Activated naive CD8-positive, alpha-beta T cell treated with anti-CD3 and anti-CD28 coated beads for 36 hours (primary cell): Measurements from ENCODE around the gene PGC. TPM values are rescaled to one million over a fixed set of nuclear protein-coding genes. Genes with fewer than 3 reads are reported as not detected.

ENCODE experiments used
- DNase-seq: peaks from one replicate; pipeline ENCODE4 v3.0.0; 2021
- H3K27ac Mint-ChIP-seq: one replicate; pipeline ENCODE4 v1.8.0; 2022; ENCODE audit warnings: mild to moderate bottlenecking, moderate library complexity, mixed read lengths
- H3K27me3 Mint-ChIP-seq: one replicate; pipeline ENCODE4 v1.8.0; 2022; ENCODE audit warnings: mild to moderate bottlenecking, mixed read lengths
- H3K36me3 Mint-ChIP-seq: one replicate; pipeline ENCODE4 v1.8.0; 2021; ENCODE audit warnings: mild to moderate bottlenecking, mixed read lengths
- H3K4me1 Mint-ChIP-seq: one replicate; pipeline ENCODE4 v1.8.0; 2021; ENCODE audit warnings: mixed read lengths
- H3K4me3 Mint-ChIP-seq: one replicate; pipeline ENCODE4 v1.8.0; 2022; ENCODE audit warnings: mild to moderate bottlenecking, moderate library complexity, mixed read lengths
- H3K9me3 Mint-ChIP-seq: one replicate; pipeline ENCODE4 v1.8.0; 2022; ENCODE audit warnings: mixed read lengths
- total RNA-seq, 2 experiments: library from RNA; stranded (reverse); gene quantifications; one replicate each; pipeline ENCODE4 v1.2.3, GENCODE V29; 2021

Gene PGC
- total RNA-seq = not detected

DNA sequence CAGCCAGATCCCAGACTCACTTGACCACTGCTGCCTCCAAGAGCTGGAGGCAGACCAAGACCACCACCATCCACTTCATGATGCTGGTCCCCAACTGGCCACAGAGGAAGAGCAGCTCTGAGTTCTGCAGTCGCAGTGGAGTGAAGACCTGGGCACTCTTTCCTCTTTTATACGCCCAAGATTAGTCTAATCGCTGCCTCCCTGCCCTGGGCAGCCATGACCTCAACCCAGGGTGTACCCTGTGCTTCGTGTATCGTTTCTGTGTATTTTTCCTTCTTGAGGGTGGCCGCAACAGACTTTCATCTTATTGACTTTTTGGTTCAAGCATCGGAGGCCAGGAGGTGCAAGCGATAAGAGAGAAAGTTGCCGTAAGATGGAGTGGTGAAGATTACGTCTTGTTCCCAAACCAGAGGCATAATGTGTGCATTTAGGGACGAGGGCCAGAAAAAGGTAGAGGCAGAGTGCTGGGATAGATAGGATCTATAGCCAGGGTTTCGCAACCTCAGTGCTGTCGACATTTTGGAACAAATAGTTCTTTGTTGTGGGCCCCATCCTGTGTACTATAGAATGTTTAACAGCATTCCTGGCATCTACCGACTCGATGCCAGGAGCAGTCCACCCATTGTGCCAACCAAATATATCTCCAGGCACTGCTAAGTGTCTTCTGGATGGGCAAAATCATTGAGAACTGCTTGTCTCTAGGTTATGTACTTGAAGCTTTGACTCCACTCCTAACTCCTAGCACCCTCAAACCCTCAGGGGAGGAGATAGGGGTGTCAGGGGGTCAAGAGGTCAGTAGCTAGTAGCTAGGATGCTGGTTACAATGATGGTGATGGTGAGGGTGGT lies at the start of gene PGC:
TSS of gene PGC (minus strand) at position 142 of the 846 bp plus-strand sequence. CDS start at position 79, 63 bp downstream.
- no peak within 1 kb of the TSS for H3K27ac Mint-ChIP-seq
- H3K27me3 Mint-ChIP-seq = no peaks in the 10 kb centered on the region
- no peaks in the 10 kb centered on the region for H3K4me1 Mint-ChIP-seq
- H3K9me3 Mint-ChIP-seq = no peaks in the 10 kb centered on the region
- no peaks in the 10 kb centered on the region for H3K36me3 Mint-ChIP-seq
- H3K4me3 Mint-ChIP-seq = no peak within 1 kb of the TSS
- no peak for DNase-seq

DNA sequence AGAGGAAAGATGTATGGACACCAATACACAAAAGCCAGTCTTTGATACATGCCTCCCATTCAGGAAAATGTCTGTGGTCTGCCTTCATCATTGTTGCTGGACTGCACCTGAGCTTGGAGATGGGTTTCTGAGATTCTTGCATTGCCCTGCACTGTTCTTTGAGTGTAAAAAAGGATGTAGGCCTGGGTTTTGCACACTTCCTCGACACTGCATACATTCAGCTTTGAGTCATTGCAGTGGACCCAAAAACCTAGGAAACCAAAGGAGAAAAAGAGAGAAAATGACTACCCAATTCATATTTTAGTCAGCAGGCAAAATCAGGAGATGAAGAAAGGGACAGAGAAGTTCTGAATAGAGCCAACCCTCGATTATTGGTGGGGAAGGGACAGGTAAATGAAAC lies 49.3 kb upstream of the PGC start:
- H3K4me3 Mint-ChIP-seq = no peak overlapping the region
- DNase-seq = no peak
- peaks cover 7% of the 10 kb centered on the region for H3K4me1 Mint-ChIP-seq
- H3K27me3 Mint-ChIP-seq = no peaks in the 10 kb centered on the region
- H3K36me3 Mint-ChIP-seq = peaks cover 4% of the 10 kb centered on the region
- no peak overlapping the region for H3K27ac Mint-ChIP-seq
- no peaks in the 10 kb centered on the region for H3K9me3 Mint-ChIP-seq

DNA sequence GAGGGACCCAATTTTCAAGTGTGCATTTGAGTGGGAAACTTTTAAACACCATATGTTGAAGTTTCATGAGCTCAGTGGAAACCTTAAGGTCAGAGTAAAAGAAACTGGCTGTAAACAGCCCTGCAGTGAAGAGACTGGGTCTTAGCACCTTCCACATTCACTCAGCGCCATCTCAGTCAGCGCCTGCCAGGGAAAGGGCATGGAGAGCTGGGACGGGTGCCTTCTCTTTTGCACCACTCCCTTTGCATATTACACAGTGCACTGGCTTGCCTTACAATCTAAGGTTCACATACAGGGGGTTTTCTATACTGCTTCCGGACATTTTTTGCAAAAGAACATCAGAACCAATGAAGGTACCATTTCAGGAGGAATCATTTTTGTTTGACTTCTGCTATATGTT lies 44.8 kb upstream of the PGC start:
- Mint-ChIP-seq H3K4me3 (no peak overlapping the region), H3K27me3 (no peaks in the 10 kb centered on the region), H3K9me3 (no peaks in the 10 kb centered on the region), H3K27ac (peak overlapping the region; percentile 62), H3K4me1 (peaks cover 20% of the 10 kb centered on the region), H3K36me3 (peaks cover 22% of the 10 kb centered on the region)
- DNase-seq = no peak

DNA sequence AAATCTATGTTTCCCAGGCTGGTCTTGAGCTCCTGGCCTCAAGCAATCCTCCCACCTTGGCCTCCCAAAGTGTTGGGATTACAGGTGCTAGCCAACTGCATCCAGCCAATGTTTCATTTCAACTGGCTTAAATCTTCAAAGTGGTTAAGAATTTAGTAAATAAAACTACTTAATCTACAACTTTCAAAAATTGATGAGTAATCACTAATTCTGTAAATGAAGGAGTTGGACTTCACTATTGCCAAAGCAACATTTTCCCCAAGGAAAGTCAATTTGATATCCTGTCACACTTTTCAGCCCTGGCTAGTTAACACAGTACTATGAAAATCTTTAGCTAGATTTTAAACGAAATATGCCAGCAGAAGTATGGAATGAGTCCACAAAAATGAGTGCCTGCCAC lies 44.1 kb upstream of the PGC start:
- Mint-ChIP-seq H3K9me3 (no peaks in the 10 kb centered on the region), H3K27me3 (no peaks in the 10 kb centered on the region), H3K27ac (peak overlapping the region; percentile 62), H3K4me1 (peaks cover 20% of the 10 kb centered on the region), H3K36me3 (peaks cover 22% of the 10 kb centered on the region), H3K4me3 (no peak overlapping the region)
- no peak for DNase-seq

DNA sequence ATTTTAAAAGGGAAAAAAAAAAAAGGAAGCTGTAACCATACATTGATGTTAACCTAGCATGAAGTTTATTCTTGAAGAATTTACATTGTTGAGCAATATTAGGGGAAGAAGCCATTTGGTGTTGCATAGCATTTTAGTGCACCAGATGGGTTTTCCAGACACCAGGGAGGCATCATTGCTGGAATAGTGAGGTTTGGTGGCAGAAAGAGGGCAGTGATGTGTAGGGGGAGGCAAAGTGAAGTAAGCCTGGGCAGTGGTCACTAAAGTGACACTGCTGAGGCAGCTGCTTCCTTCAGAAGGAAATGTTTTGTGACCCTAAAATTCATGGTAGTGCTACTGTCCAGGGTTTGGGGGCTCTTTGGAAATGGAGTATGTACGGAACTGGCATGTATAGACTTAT lies 42.8 kb upstream of the PGC start:
- peaks cover 25% of the 10 kb centered on the region for H3K4me1 Mint-ChIP-seq
- H3K36me3 Mint-ChIP-seq = peaks cover 22% of the 10 kb centered on the region
- H3K9me3 Mint-ChIP-seq = no peaks in the 10 kb centered on the region
- no peak for DNase-seq
- peak overlapping the region; percentile 46 for H3K27ac Mint-ChIP-seq
- no peak overlapping the region for H3K4me3 Mint-ChIP-seq
- no peaks in the 10 kb centered on the region for H3K27me3 Mint-ChIP-seq

DNA sequence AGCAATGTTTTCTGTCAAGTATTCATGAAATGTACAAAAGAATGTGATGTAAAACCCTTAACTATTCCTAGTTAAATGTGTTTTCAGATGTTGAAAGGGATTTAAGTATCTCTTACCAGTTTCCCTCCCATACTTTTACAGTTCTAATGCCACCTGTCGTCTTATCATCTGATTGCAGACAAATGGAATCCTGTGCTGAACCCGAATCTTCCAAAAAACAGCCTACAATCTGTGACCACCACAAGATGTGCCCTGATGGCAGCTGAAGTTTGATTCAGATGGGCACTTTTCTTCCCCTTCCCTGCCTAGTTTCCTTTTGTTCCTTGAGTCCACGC lies 42.2 kb upstream of the PGC start:
- H3K27ac Mint-ChIP-seq = peak overlapping the region; percentile 99
- H3K9me3 Mint-ChIP-seq = no peaks in the 10 kb centered on the region
- H3K27me3 Mint-ChIP-seq = no peaks in the 10 kb centered on the region
- peaks cover 22% of the 10 kb centered on the region for H3K36me3 Mint-ChIP-seq
- H3K4me3 Mint-ChIP-seq = peak overlapping the region; percentile 97
- DNase-seq = no peak
- H3K4me1 Mint-ChIP-seq = peaks cover 25% of the 10 kb centered on the region

DNA sequence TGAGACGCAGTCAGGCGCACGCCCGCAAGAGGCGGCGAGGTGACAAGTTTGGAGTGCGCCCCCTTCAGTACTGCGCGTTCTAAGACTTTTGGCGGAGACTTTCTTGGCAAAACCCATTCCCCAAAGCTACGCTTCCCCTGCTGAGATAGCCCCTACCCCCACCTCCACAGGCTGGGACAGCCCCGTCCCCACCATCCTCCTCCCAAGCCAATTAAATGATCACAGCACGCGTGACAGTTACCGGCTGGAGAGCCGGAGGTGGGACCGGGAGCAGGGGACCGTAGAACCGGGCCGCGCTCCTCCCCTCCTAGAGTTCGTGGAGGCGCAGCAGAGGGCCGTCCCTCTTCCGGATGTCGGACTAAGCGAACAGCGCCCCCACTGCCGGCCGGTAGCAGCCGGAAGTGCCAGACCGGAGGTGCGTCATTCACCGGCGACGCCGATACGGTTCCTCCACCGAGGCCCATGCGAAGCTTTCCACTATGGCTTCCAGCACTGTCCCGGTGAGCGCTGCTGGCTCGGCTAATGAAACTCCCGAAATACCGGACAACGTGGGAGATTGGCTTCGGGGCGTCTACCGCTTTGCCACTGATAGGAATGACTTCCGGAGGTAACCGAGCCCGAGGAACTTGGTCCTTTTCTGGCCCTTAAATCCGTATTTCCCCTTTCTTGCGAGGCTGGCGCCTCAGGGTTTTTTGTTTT lies 40.2 kb upstream of the PGC start, which contains the start of gene TOMM6:
TSS of gene TOMM6 (plus strand) at position 476 of the 699 bp plus-strand sequence. CDS start at position 480, 4 bp downstream.
- Mint-ChIP-seq H3K4me3 (peak within 1 kb of the TSS; percentile 97), H3K27me3 (no peaks in the 10 kb centered on the region), H3K36me3 (peaks cover 21% of the 10 kb centered on the region), H3K9me3 (no peaks in the 10 kb centered on the region), H3K4me1 (peaks cover 25% of the 10 kb centered on the region), H3K27ac (peak within 1 kb of the TSS; percentile 99)
- DNase-seq = peak; percentile 96

DNA sequence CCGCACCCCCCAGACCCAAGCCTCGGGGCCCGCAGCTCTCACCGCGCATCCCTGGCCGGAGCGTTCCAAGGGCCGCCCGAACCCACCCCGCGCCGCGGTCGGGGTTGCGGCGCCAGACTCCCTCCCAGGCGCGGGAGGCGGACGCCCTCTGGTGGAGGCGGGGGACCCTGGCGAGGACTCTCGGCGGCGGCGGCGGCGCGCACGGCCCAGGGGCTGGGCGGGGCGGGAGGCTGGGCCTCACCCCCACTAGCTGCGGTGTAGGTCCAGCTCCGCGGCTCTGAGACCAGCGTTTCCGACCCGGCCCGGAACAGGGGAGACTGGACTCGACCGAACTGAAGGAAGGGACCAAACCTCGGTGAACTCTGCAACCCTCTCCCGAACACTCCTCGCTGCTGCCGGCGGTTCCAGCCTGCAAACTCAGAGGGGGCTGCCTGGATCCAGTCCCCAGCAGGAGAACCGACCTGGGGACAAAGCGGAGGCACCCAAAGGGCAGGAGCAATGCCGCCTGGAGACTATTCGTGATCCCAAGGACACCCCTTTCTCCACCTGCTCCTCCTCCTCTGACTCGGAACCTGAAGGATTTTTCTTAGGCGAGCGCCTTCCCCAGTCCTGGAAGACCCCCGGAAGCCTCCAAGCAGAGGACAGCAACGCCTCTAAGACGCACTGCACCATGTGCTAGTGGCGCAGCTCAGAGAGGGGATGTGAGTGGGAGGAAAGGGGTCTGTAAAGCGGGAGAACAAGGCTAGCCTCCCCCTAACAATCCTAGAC lies 39.4 kb upstream of the PGC start:
- peaks cover 3% of the 10 kb centered on the region for H3K27me3 Mint-ChIP-seq
- H3K4me3 Mint-ChIP-seq = peak overlapping the region; percentile 97
- peak; percentile 92 for DNase-seq
- peak overlapping the region; percentile 99 for H3K27ac Mint-ChIP-seq
- H3K36me3 Mint-ChIP-seq = peaks cover 20% of the 10 kb centered on the region
- H3K9me3 Mint-ChIP-seq = no peaks in the 10 kb centered on the region
- peaks cover 21% of the 10 kb centered on the region for H3K4me1 Mint-ChIP-seq

DNA sequence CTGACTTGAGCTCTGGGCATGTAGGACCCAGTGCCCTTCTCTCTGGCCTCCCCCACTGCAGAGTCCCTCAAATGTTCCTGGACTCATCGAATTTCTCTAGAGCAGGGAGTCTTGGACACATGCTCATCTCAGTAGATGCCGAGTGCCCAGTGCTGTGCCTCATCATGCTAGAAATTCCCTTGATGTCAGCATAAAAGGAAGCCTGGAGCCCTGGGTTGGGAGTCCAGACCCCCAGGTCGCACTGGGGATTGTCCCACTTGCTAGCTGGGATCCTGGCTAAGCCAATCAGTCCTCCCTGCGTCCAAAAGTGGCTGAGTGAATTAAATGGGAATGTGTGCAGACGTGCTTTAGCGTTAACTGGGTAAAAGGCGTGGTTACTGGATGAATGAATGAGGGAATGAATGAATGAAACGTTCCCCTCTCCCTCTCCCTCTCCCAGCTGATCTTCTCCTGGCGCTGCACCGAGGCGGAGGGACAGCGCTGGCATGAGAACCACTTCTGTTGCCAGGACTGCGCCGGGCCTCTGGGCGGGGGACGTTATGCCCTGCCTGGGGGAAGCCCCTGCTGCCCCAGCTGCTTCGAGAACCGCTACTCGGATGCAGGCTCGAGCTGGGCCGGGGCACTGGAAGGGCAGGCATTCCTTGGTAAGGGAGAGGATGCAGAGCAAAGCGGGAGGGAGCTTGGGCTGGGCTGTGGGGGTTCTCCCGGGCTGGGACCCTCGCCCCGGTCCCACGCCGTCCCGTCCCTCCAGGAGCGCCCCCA lies 38.7 kb upstream of the PGC start:
- Mint-ChIP-seq H3K27ac (no peak overlapping the region), H3K4me1 (peaks cover 29% of the 10 kb centered on the region), H3K4me3 (peak overlapping the region; percentile 97), H3K9me3 (no peaks in the 10 kb centered on the region), H3K27me3 (peaks cover 7% of the 10 kb centered on the region), H3K36me3 (peaks cover 17% of the 10 kb centered on the region)
- peak; percentile 17 for DNase-seq

DNA sequence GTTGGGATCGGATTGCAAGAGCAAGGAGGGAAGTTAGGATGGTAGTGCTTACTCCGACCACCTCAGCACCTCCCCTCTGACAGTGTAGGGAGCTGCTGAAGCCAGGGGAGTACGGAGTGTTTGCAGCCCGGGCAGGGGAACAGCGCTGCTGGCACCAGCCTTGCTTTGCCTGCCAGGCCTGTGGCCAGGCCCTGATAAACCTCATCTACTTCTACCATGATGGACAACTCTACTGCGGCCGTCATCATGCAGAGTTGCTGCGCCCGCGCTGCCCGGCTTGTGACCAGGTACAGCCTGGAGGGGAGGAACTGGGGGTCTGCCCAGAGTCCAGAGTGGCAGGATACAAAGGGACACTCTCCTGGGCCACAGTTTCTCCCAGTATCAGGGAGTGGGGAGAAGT lies 38.1 kb upstream of the PGC start:
- H3K9me3 Mint-ChIP-seq = no peaks in the 10 kb centered on the region
- peaks cover 16% of the 10 kb centered on the region for H3K36me3 Mint-ChIP-seq
- no peak overlapping the region for H3K27ac Mint-ChIP-seq
- H3K4me1 Mint-ChIP-seq = peaks cover 27% of the 10 kb centered on the region
- H3K4me3 Mint-ChIP-seq = no peak overlapping the region
- no peak for DNase-seq
- peaks cover 9% of the 10 kb centered on the region for H3K27me3 Mint-ChIP-seq

DNA sequence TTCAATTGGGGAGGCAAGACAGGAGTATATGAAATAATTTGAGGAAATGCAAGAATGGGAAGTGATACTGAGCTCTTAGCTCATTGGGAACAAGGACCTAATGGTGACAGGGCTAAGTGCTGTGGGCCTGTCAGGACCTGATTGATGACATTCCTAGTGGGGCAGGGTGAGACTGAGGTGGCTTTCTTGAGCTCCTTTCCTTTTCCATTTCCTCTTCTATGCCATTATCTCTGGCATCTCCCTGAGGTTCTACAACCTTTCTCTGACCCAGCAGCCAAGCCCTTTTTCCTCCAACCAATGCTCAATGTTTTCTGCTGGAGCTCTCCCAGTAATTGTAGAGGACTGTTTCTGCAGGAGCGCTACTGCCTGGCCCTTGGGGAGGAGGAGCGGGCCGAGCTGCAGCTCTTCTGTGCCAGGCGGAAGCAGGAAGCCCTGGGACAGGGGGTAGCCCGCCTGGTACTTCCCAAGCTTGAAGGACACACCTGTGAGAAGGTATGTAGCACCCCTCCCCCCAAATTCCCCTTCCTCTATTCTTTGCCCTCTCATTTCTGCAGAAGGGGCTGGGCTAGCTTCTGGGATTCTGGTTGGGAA lies 37.5 kb upstream of the PGC start:
- Mint-ChIP-seq H3K36me3 (peaks cover 14% of the 10 kb centered on the region), H3K27me3 (peaks cover 10% of the 10 kb centered on the region), H3K4me1 (peaks cover 24% of the 10 kb centered on the region), H3K9me3 (no peaks in the 10 kb centered on the region), H3K27ac (no peak overlapping the region), H3K4me3 (no peak overlapping the region)
- DNase-seq = no peak

DNA sequence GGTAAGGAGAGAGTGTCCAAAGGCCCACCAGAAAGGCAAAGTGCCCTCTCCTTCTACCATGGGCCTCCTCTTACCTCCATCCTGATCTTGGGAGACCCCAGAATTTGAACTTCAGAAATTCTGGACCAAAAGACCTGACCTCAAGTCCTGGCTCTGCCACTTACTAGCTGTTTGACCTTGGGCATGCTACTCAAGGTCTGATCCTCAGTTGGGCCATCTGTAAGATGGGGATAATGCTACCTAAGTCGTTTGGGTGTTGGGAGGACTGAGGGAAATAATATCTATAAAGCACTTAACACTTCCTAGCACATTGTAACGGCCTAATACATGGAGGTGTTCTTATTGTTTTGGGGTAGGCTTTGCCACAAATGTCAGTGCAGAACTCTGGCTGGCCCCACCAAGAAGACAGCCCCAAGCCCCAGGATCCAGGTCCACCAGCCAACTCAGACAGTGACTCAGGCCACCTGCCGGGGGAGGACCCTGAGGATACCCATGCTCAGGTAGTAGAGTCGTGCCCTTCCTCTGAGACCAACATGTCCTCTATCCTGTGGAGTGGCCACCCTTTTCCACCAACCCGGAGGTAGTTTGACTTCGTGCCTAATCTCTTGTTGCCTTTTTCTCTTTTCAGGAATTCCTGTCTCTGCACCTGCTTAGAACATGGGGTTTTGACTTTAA lies 36.0 kb upstream of the PGC start:
- DNase-seq = no peak
- H3K4me3 Mint-ChIP-seq = no peak overlapping the region
- H3K4me1 Mint-ChIP-seq = peaks cover 21% of the 10 kb centered on the region
- peaks cover 10% of the 10 kb centered on the region for H3K27me3 Mint-ChIP-seq
- H3K9me3 Mint-ChIP-seq = no peaks in the 10 kb centered on the region
- H3K36me3 Mint-ChIP-seq = peaks cover 2% of the 10 kb centered on the region
- H3K27ac Mint-ChIP-seq = no peak overlapping the region

DNA sequence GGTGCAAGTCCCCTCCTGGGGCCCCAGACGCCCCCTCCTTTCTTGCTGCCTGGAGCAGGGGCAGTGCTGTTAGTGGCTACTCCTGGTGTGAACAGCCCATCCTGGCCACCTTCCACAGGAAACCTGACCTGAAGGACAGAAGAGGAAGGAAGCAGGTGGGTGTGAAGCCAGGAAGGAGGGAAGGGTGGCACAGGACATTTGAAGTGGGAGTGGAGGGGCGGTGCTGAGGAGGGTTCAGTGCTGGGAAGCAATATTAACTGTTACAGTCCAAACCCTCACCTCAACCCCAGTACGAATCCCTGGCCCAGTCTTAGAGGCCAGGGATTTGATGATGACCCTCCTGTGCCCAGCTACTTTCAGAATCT lies 34.2 kb upstream of the PGC start:
- peaks cover 21% of the 10 kb centered on the region for H3K4me1 Mint-ChIP-seq
- peaks cover 10% of the 10 kb centered on the region for H3K27me3 Mint-ChIP-seq
- no peak for DNase-seq
- no peak overlapping the region for H3K27ac Mint-ChIP-seq
- H3K4me3 Mint-ChIP-seq = no peak overlapping the region
- H3K9me3 Mint-ChIP-seq = no peaks in the 10 kb centered on the region
- no peaks in the 10 kb centered on the region for H3K36me3 Mint-ChIP-seq
